Smooth muscle cell (in vitro differentiated cells): ENCODE measurements around the gene ZNF575. TPM values are rescaled to one million over a fixed set of nuclear protein-coding genes. Genes with fewer than 3 reads are reported as not detected.

Source experiments
- DNase-seq: peaks from one replicate; lab custom pipeline; 2025; ENCODE audit not compliant: unreplicated experiment; lab: John Stamatoyannopoulos, UW
- H2AFZ ChIP-seq: fragments of 200-600 bp; sonication (generic); 2 replicates; pipeline ENCODE4 v1.6.0; 2016; ENCODE audit warnings: antibody characterized with exemption, low read depth, mild to moderate bottlenecking
- H3F3A ChIP-seq: fragments of 200-600 bp; sonication (generic); 2 replicates; pipeline ENCODE4 v1.6.0; 2017; ENCODE audit warnings: antibody characterized with exemption, low read depth
- H3K27ac ChIP-seq: fragments of 200-600 bp; sonication (generic); 2 replicates; pipeline ENCODE4 v1.5.1; 2016; ENCODE audit warnings: low read depth, mild to moderate bottlenecking
- H3K27me3 ChIP-seq: fragments of 200-600 bp; sonication (generic); 2 replicates; pipeline ENCODE4 v1.6.1; 2016; ENCODE audit warnings: low read depth, mild to moderate bottlenecking
- H3K36me3 ChIP-seq: fragments of 200-600 bp; sonication (generic); 2 replicates; pipeline ENCODE4 v1.5.1; 2016; ENCODE audit warnings: low read depth
- H3K4me1 ChIP-seq: fragments of 200-600 bp; sonication (generic); 2 replicates; pipeline ENCODE4 v1.5.1; 2016; ENCODE audit warnings: low read depth
- H3K4me2 ChIP-seq: fragments of 200-600 bp; sonication (generic); 2 replicates; pipeline ENCODE4 v1.6.0; 2016; ENCODE audit warnings: mild to moderate bottlenecking
- H3K4me3 ChIP-seq: fragments of 200-600 bp; sonication (generic); 2 replicates; pipeline ENCODE4 v1.5.1; 2016; ENCODE audit warnings: mild to moderate bottlenecking
- H3K79me2 ChIP-seq: fragments of 200-600 bp; sonication (generic); 2 replicates; pipeline ENCODE4 v1.6.0; 2016; ENCODE audit warnings: low read depth, mild to moderate bottlenecking
- H3K9ac ChIP-seq: fragments of 200-600 bp; sonication (generic); 2 replicates; pipeline ENCODE4 v1.6.0; 2016; ENCODE audit warnings: low read depth
- H3K9me3 ChIP-seq: fragments of 200-600 bp; sonication (generic); replicated peaks from 2 replicates; pipeline ENCODE4 v1.5.1; 2016; ENCODE audit warnings: low read depth
- H4K20me1 ChIP-seq: fragments of 200-600 bp; sonication (generic); 2 replicates; pipeline ENCODE4 v1.6.0; 2016; ENCODE audit warnings: low read depth
- WGBS: methylation state at CpG from one replicate; pipeline ENCODE4 v1.1.7; 2016; ENCODE audit warnings: low lambda C conversion rate; 5-methylcytosine and 5-hydroxymethylcytosine counted together
- polyA plus RNA-seq: library from polyadenylated mRNA; unstranded; fragments of >200 nt; fragmentation: Nextera tagmentation; extraction: Ambion mirVana; gene quantifications from 2 replicates; pipeline ENCODE4 v1.2.1, GENCODE V29; 2016
- total RNA-seq: library from RNA; depleted of rRNA; stranded (reverse); fragments of >200 nt; gene quantifications from 2 replicates; pipeline ENCODE4 v1.2.3, GENCODE V29; 2014
- TF ChIP-seq, protein P1 (sequence below): fragments of 200-600 bp; sonication (generic); IDR thresholded peaks from 2 replicates; pipeline ENCODE4 v1.5.1; 2017; ENCODE audit warnings: borderline replicate concordance, mild to moderate bottlenecking, antibody characterized with exemption; ENCODE audit not compliant: insufficient read depth, poor library complexity, severe bottlenecking

ZNF575 gene
- total and polyA plus RNA-seq, 2 experiments from 2014 or later, result 0.18 to 1.7 TPM

- Histone ChIP-seq H3K9me3 (no peaks in the 10 kb centered on the region), H4K20me1 (no peaks in the 10 kb centered on the region), H3K4me3 (no peak overlapping the region), H3K4me2 (no peak overlapping the region), H3K4me1 (no peaks in the 10 kb centered on the region), H3K27me3 (no peaks in the 10 kb centered on the region), H3K9ac (no peak overlapping the region), H2AFZ (no peak overlapping the region), H3K36me3 (no peaks in the 10 kb centered on the region), H3K79me2 (no peaks in the 10 kb centered on the region), H3F3A (no peaks in the 10 kb centered on the region), H3K27ac (no peak overlapping the region)
- 86% methylated on average over 5 of the region's 5 CpGs for WGBS
- TF ChIP-seq, protein P1, sequence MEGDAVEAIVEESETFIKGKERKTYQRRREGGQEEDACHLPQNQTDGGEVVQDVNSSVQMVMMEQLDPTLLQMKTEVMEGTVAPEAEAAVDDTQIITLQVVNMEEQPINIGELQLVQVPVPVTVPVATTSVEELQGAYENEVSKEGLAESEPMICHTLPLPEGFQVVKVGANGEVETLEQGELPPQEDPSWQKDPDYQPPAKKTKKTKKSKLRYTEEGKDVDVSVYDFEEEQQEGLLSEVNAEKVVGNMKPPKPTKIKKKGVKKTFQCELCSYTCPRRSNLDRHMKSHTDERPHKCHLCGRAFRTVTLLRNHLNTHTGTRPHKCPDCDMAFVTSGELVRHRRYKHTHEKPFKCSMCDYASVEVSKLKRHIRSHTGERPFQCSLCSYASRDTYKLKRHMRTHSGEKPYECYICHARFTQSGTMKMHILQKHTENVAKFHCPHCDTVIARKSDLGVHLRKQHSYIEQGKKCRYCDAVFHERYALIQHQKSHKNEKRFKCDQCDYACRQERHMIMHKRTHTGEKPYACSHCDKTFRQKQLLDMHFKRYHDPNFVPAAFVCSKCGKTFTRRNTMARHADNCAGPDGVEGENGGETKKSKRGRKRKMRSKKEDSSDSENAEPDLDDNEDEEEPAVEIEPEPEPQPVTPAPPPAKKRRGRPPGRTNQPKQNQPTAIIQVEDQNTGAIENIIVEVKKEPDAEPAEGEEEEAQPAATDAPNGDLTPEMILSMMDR, result no peak
- DNase-seq, result no peak
Observed at GRCh38 chr19:43490759-43491158, 42.2 kb upstream of the ZNF575 start.

GRCh38 chr19:43495082-43495481, 37.9 kb upstream of the ZNF575 start:
- Histone ChIP-seq H3K4me2 (no peak overlapping the region), H3K79me2 (no peaks in the 10 kb centered on the region), H2AFZ (no peak overlapping the region), H3K27ac (no peak overlapping the region), H3K9me3 (no peaks in the 10 kb centered on the region), H4K20me1 (no peaks in the 10 kb centered on the region), H3K4me1 (no peaks in the 10 kb centered on the region), H3K27me3 (no peaks in the 10 kb centered on the region), H3K4me3 (no peak overlapping the region), H3K9ac (no peak overlapping the region), H3K36me3 (no peaks in the 10 kb centered on the region), H3F3A (no peaks in the 10 kb centered on the region)
- WGBS, result 78% methylated on average over 8 of the region's 8 CpGs
- no peak for DNase-seq
- TF ChIP-seq, protein P1, result no peak

DNA sequence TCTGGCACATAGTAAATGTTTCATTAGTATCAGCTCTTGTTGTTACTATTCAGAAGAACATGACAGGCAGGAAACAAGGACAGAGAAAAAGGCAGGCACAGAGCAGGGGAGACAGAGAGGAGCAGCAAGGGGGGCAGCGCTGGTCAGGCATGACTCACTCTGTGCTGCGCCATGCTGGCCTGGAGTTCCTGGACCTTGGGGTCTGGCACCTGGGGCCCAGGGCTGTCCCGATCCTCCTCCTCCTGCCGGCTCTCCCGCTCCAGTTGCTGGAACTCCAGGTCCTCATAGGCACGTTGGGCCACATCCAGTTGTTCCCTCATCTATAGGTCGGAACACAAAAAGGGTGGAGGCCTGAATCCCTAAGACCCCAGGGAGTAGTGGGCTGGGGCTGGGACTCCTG, 36.0 kb upstream of the ZNF575 start:
- H3F3A ChIP-seq, result no peaks in the 10 kb centered on the region
- H3K9ac ChIP-seq, result no peak overlapping the region
- H2AFZ ChIP-seq, result no peak overlapping the region
- H3K27me3 ChIP-seq, result no peaks in the 10 kb centered on the region
- no peaks in the 10 kb centered on the region for H3K9me3 ChIP-seq
- H4K20me1 ChIP-seq, result no peaks in the 10 kb centered on the region
- no peaks in the 10 kb centered on the region for H3K4me1 ChIP-seq
- TF ChIP-seq, protein P1, result no peak
- DNase-seq, result no peak
- H3K4me3 ChIP-seq, result no peak overlapping the region
- no peaks in the 10 kb centered on the region for H3K79me2 ChIP-seq
- no peak overlapping the region for H3K4me2 ChIP-seq
- H3K27ac ChIP-seq, result no peak overlapping the region
- 95% methylated on average over 7 of the region's 7 CpGs for WGBS
- H3K36me3 ChIP-seq, result no peaks in the 10 kb centered on the region

- Histone ChIP-seq H3K27ac (no peak overlapping the region), H3K9ac (no peak overlapping the region), H3K9me3 (no peaks in the 10 kb centered on the region), H3K36me3 (no peaks in the 10 kb centered on the region), H4K20me1 (no peaks in the 10 kb centered on the region), H3K27me3 (no peaks in the 10 kb centered on the region), H3K4me1 (peaks cover 4% of the 10 kb centered on the region), H3K4me2 (no peak overlapping the region), H3F3A (no peaks in the 10 kb centered on the region), H3K4me3 (no peak overlapping the region), H3K79me2 (no peaks in the 10 kb centered on the region), H2AFZ (no peak overlapping the region)
- no peak for DNase-seq
- TF ChIP-seq, protein P1, result no peak
- 94% methylated on average over 5 of the region's 5 CpGs for WGBS
Observed at GRCh38 chr19:43498233-43498842, 34.6 kb upstream of the ZNF575 start.
